Endodermal cell (in vitro differentiated cells): ENCODE measurements around the gene TULP4. TPM values are rescaled to one million over a fixed set of nuclear protein-coding genes. Genes with fewer than 3 reads are reported as not detected.

Experiments
- DNase-seq: peaks from one replicate; pipeline ENCODE4 v3.0.0-alpha.2; 2017
- H3K27ac ChIP-seq: 2 replicates; pipeline ENCODE4 v1.5.1; 2013; ENCODE audit warnings: mild to moderate bottlenecking, low read depth, low read length, moderate library complexity
- H3K27me3 ChIP-seq: 2 replicates; pipeline ENCODE4 v1.6.1; 2013; ENCODE audit warnings: mild to moderate bottlenecking, low read length, moderate library complexity; ENCODE audit not compliant: insufficient read depth, control insufficient read depth, poor library complexity, severe bottlenecking
- H3K36me3 ChIP-seq: 2 replicates; pipeline ENCODE4 v1.7.0; 2013; ENCODE audit warnings: mild to moderate bottlenecking, low read length, moderate library complexity; ENCODE audit not compliant: control insufficient read depth, insufficient read depth
- H3K4me1 ChIP-seq: one replicate; pipeline ENCODE4 v1.7.0; 2013; ENCODE audit warnings: low read length; ENCODE audit not compliant: control insufficient read depth, insufficient read depth
- H3K4me3 ChIP-seq: 2 replicates; pipeline ENCODE4 v1.5.1; 2013; ENCODE audit warnings: mild to moderate bottlenecking, low read length, moderate library complexity
- H3K9ac ChIP-seq: 2 replicates; pipeline ENCODE4 v1.6.1; 2013; ENCODE audit warnings: mild to moderate bottlenecking, low read length, moderate library complexity; ENCODE audit not compliant: poor library complexity, severe bottlenecking; ENCODE audit errors: extremely low read depth
- H3K9me3 ChIP-seq: 2 replicates; pipeline ENCODE4 v1.6.1; 2013; ENCODE audit warnings: mild to moderate bottlenecking, low read length, moderate library complexity; ENCODE audit not compliant: control insufficient read depth
- H3K27ac Mint-ChIP-seq: 2 replicates; pipeline ENCODE4 v1.8.0; 2020; ENCODE audit warnings: mixed read lengths
- H3K27me3 Mint-ChIP-seq: 2 replicates; pipeline ENCODE4 v1.8.0; 2021; ENCODE audit warnings: mild to moderate bottlenecking, mixed read lengths; ENCODE audit not compliant: insufficient read depth
- H3K36me3 Mint-ChIP-seq: 2 replicates; pipeline ENCODE4 v1.8.0; 2020; ENCODE audit warnings: low read depth, mixed read lengths
- H3K4me1 Mint-ChIP-seq: 2 replicates; pipeline ENCODE4 v1.8.0; 2020; ENCODE audit warnings: mixed read lengths
- H3K4me3 Mint-ChIP-seq: 2 replicates; pipeline ENCODE4 v1.8.0; 2020; ENCODE audit warnings: mild to moderate bottlenecking, moderate library complexity, mixed read lengths
- H3K9me3 Mint-ChIP-seq: 2 replicates; pipeline ENCODE4 v1.8.0; 2020; ENCODE audit warnings: mild to moderate bottlenecking, mixed read lengths
- WGBS, 2 experiments: methylation state at CpG; one replicate each; pipeline versions ENCODE4 v1.1.5 to v1.1.7; 2013; ENCODE audit warnings: missing lambda C conversion rate in 2 of 2, mixed read lengths in 1 of 2; ENCODE audit not compliant: insufficient coverage in 1 of 2, insufficient read length in 1 of 2; 5-methylcytosine and 5-hydroxymethylcytosine counted together
- total RNA-seq, 2 donors: library from RNA; stranded (reverse); fragmentation: NEBNext Ultra II Directional in 1 of 2; extraction: Animal tissue kit (Norgen Biotek cat#: 25700) in 1 of 2; gene quantifications; 2 replicates in 1 of 2; 3 replicates in 1 of 2; pipeline ENCODE4 v1.2.1, GENCODE V29; 2021
- TF ChIP-seq, protein P1 (sequence below): fragments of 200-600 bp; sonication (generic); conservative IDR thresholded peaks from 2 replicates; pipeline ENCODE4 v1.5.0; 2021; ENCODE audit warnings: antibody characterized with exemption, mild to moderate bottlenecking

Gene TULP4
- total RNA-seq, 2 donors from 2014 or later = 102 to 103 TPM

DNA sequence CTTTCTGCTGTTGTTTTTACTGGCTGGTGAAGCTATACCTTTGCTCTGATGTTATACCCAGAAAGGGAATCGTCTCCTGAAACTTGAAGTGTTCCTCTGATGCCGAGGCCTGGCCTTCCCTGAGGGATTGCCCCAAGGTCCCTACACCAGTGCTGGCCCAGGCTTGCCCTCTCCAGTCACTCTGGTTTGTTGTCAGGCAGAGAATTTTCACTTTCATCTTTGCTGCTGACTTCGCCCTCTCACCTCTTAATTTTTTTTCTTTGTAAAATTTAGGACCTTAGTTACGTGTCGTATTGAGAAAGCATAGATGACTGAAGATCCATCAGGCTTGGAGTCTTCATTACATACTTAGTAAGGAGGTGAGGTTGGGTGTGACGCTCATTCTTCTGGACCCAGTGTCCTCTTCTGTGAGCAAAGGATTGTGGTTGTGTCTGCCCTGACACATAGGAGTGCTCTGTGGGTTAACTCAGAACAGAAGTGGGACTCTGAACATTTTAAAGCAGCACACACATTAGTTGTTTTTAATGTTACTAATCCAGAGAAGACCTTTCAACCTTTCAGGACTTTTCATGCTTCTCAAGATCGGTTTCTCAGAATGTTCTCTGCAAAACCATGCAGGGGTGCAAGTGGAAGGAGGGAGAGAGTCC, 45.4 kb downstream of the TULP4 start:
- Mint-ChIP-seq H3K9me3 (no peaks in the 10 kb centered on the region), H3K36me3 (peaks cover 11% of the 10 kb centered on the region), H3K27me3 (no peaks in the 10 kb centered on the region), H3K4me3 (no peak overlapping the region), H3K4me1 (peaks cover 4% of the 10 kb centered on the region), H3K27ac (peak overlapping the region; percentile 40)
- TF ChIP-seq, protein P1, sequence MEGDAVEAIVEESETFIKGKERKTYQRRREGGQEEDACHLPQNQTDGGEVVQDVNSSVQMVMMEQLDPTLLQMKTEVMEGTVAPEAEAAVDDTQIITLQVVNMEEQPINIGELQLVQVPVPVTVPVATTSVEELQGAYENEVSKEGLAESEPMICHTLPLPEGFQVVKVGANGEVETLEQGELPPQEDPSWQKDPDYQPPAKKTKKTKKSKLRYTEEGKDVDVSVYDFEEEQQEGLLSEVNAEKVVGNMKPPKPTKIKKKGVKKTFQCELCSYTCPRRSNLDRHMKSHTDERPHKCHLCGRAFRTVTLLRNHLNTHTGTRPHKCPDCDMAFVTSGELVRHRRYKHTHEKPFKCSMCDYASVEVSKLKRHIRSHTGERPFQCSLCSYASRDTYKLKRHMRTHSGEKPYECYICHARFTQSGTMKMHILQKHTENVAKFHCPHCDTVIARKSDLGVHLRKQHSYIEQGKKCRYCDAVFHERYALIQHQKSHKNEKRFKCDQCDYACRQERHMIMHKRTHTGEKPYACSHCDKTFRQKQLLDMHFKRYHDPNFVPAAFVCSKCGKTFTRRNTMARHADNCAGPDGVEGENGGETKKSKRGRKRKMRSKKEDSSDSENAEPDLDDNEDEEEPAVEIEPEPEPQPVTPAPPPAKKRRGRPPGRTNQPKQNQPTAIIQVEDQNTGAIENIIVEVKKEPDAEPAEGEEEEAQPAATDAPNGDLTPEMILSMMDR = no peak
- no peak for DNase-seq
- 73 to 90% methylated on average over 3 to 7 of the region's 7 CpGs for WGBS, 2 experiments
- peaks cover 20% of the 10 kb centered on the region for H3K9me3 ChIP-seq
- no peak overlapping the region for H3K9ac ChIP-seq
- H3K27ac ChIP-seq = no peak overlapping the region
- H3K4me1 ChIP-seq = no peaks in the 10 kb centered on the region
- H3K27me3 ChIP-seq = no peaks in the 10 kb centered on the region
- no peak overlapping the region for H3K4me3 ChIP-seq
- peaks cover 15% of the 10 kb centered on the region for H3K36me3 ChIP-seq

DNA sequence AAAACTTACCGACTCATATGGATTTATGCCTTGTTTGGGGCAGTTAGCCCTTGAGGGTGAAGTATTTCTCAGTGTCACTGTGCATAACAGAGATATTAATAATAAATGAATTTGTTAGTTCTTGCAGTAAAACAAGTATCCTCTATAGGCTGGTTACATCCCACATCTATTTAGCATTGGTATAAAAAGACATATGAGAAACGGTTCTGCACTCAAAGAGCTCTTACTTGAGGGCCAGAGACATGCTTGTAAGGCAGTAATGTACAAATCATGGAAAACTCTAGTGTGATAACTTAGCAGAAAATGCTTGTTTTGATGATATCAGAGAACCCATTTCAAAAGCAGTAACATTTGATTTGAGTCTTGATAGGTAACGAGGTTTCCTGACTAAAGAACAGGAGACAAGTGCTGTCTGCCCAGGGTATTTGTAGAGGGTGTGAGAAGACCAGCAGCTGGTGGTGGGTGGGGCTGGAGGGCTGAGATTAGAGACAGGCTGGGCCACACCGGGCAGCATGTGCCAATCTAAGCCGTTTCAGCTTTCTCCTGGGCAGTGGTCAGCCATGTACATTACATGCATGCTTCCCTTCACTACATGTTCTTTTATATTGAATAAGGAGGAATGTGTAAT, 46.3 kb downstream of the TULP4 start:
- H3K27me3 Mint-ChIP-seq = no peaks in the 10 kb centered on the region
- H3K9me3 ChIP-seq = peaks cover 11% of the 10 kb centered on the region
- no peaks in the 10 kb centered on the region for H3K27me3 ChIP-seq
- peaks cover 14% of the 10 kb centered on the region for H3K36me3 Mint-ChIP-seq
- H3K4me1 Mint-ChIP-seq = peaks cover 4% of the 10 kb centered on the region
- no peak for DNase-seq
- no peak overlapping the region for H3K4me3 ChIP-seq
- H3K4me3 Mint-ChIP-seq = no peak overlapping the region
- no peak overlapping the region for H3K9ac ChIP-seq
- H3K27ac ChIP-seq = no peak overlapping the region
- no peaks in the 10 kb centered on the region for H3K9me3 Mint-ChIP-seq
- no peak overlapping the region for H3K27ac Mint-ChIP-seq
- TF ChIP-seq, protein P1 = no peak
- WGBS, 2 experiments = 97 to 100% methylated on average over 1 to 5 of the region's 5 CpGs
- peaks cover 11% of the 10 kb centered on the region for H3K36me3 ChIP-seq
- no peaks in the 10 kb centered on the region for H3K4me1 ChIP-seq

DNA sequence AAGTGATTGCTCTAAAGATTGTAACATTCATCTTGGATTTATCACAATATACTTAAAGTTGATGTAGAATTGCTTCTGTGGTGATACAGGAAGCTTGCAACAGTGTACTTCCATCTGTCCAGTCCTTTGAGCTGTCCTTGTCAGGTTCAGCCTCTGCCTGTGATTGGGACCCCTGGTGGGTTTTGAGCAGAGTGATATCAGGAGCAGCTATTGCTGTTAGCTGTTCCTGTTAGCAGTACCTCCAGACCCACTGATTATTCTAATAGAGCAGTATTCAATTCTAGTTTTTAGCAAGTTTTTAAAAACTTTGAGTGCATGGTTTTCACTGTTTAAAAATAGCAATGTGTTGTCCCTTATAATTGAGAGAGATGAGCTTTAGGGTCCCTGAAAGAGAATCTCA, 48.8 kb downstream of the TULP4 start:
- Histone ChIP-seq H3K4me1 (no peaks in the 10 kb centered on the region), H3K9me3 (no peaks in the 10 kb centered on the region), H3K27ac (no peak overlapping the region), H3K4me3 (no peak overlapping the region), H3K36me3 (no peaks in the 10 kb centered on the region), H3K9ac (no peak overlapping the region), H3K27me3 (no peaks in the 10 kb centered on the region)
- TF ChIP-seq, protein P1 = no peak
- H3K27me3 Mint-ChIP-seq = no peaks in the 10 kb centered on the region
- H3K9me3 Mint-ChIP-seq = peaks cover 9% of the 10 kb centered on the region
- no peak overlapping the region for H3K4me3 Mint-ChIP-seq
- peaks cover 4% of the 10 kb centered on the region for H3K4me1 Mint-ChIP-seq
- peaks cover 13% of the 10 kb centered on the region for H3K36me3 Mint-ChIP-seq
- H3K27ac Mint-ChIP-seq = no peak overlapping the region
- DNase-seq = no peak
